Cardiac muscle cell (in vitro differentiated cells and primary cell): ENCODE results near the gene TMEM170A. TPM values are rescaled to one million over a fixed set of nuclear protein-coding genes. Genes with fewer than 3 reads are reported as not detected.

ENCODE experiments used
- DNase-seq, 2 donors: peaks; one replicate each; pipeline versions ENCODE4 v3.0.0 to v3.0.0-alpha.2; 2010 to 2017; ENCODE audit warnings: low read depth in 1 of 2, low spot score in 1 of 2
- H3K27ac ChIP-seq: fragments of 200-600 bp; sonication (generic); 2 replicates; pipeline ENCODE4 v1.5.1; 2016
- H3K27me3 ChIP-seq: fragments of 200-600 bp; sonication (generic); 2 replicates; pipeline ENCODE4 v1.6.0; 2016; ENCODE audit warnings: control low read depth
- H3K36me3 ChIP-seq: fragments of 200-600 bp; sonication (generic); 2 replicates; pipeline ENCODE4 v1.5.1; 2016; ENCODE audit warnings: control low read depth
- H3K4me1 ChIP-seq: fragments of 200-600 bp; sonication (generic); 2 replicates; pipeline ENCODE4 v1.8.1; 2017; ENCODE audit warnings: low read depth, mild to moderate bottlenecking, mixed run types
- H3K4me3 ChIP-seq: fragments of 200-600 bp; sonication (generic); 2 replicates; pipeline ENCODE4 v1.5.1; 2016; ENCODE audit warnings: mild to moderate bottlenecking
- H3K9me3 ChIP-seq: fragments of 200-600 bp; sonication (generic); 2 replicates; pipeline ENCODE4 v1.5.1; 2017; ENCODE audit warnings: low read depth, mild to moderate bottlenecking, control low read depth
- CTCF ChIP-seq: IDR thresholded peaks from 2 replicates; pipeline ENCODE4 v1.5.1; 2012; ENCODE audit warnings: low read depth, mild to moderate bottlenecking, low read length
- polyA plus RNA-seq: library from polyadenylated mRNA; unstranded; fragments of >200 nt; fragmentation: Nextera tagmentation; extraction: Ambion mirVana; gene quantifications from 2 replicates; pipeline ENCODE4 v1.2.1, GENCODE V29; 2016
- total RNA-seq: library from RNA; depleted of rRNA; stranded (reverse); fragments of >200 nt; gene quantifications from 2 replicates; pipeline ENCODE4 v1.2.3, GENCODE V29; 2016

TMEM170A gene
- total and polyA plus RNA-seq, 2 experiments from 2014 or later: 22.7 to 29.0 TPM

GRCh38 chr16:75477680-75478473, 13.4 kb upstream of the TMEM170A start:
- no peak for DNase-seq
- no peaks in the 10 kb centered on the region for H3K27me3 ChIP-seq
- no peak for TF ChIP-seq CTCF
- H3K4me1 ChIP-seq: no peaks in the 10 kb centered on the region
- H3K27ac ChIP-seq: no peak overlapping the region
- H3K9me3 ChIP-seq: no peaks in the 10 kb centered on the region
- H3K36me3 ChIP-seq: no peaks in the 10 kb centered on the region
- no peak overlapping the region for H3K4me3 ChIP-seq

- no peak for TF ChIP-seq CTCF
- Histone ChIP-seq H3K27ac (no peak overlapping the region), H3K4me3 (no peak overlapping the region), H3K9me3 (no peaks in the 10 kb centered on the region), H3K27me3 (no peaks in the 10 kb centered on the region), H3K4me1 (no peaks in the 10 kb centered on the region), H3K36me3 (no peaks in the 10 kb centered on the region)
- no peak for DNase-seq
These were observed 12.3 kb upstream of the TMEM170A start for GRCh38 chr16:75476817-75477216.

- no peak for DNase-seq
- Histone ChIP-seq H3K27me3 (no peaks in the 10 kb centered on the region), H3K36me3 (no peaks in the 10 kb centered on the region), H3K4me3 (no peak overlapping the region), H3K9me3 (no peaks in the 10 kb centered on the region), H3K27ac (no peak overlapping the region), H3K4me1 (no peaks in the 10 kb centered on the region)
- TF ChIP-seq CTCF: no peak
These were observed 10.9 kb upstream of the TMEM170A start for GRCh38 chr16:75475420-75475847.

GRCh38 chr16:75472908-75473877, 8.7 kb upstream of the TMEM170A start:
- H3K9me3 ChIP-seq: no peaks in the 10 kb centered on the region
- no peaks in the 10 kb centered on the region for H3K27me3 ChIP-seq
- DNase-seq: no peak
- H3K4me3 ChIP-seq: no peak overlapping the region
- no peak overlapping the region for H3K27ac ChIP-seq
- no peaks in the 10 kb centered on the region for H3K36me3 ChIP-seq
- no peak for TF ChIP-seq CTCF
- H3K4me1 ChIP-seq: no peaks in the 10 kb centered on the region

- no peaks in the 10 kb centered on the region for H3K4me1 ChIP-seq
- H3K27me3 ChIP-seq: no peaks in the 10 kb centered on the region
- H3K9me3 ChIP-seq: no peaks in the 10 kb centered on the region
- H3K36me3 ChIP-seq: no peaks in the 10 kb centered on the region
- no peak overlapping the region for H3K4me3 ChIP-seq
- DNase-seq: peak; percentile 76 to 78
- TF ChIP-seq CTCF: peak; percentile 78
- H3K27ac ChIP-seq: no peak overlapping the region
These were observed 7.5 kb upstream of the TMEM170A start for GRCh38 chr16:75471723-75472633.
